GM18502 (cell line): ENCODE data around the gene PCDH1.
"Not testable (repeated sequence)": the region's sequence is repeated elsewhere in the genome, so short reads cannot be mapped to it uniquely, and the experiment has no call there.

ENCODE experiments used
- ATAC-seq: cut with Tn5 transposase; IDR thresholded peaks from one replicate; pipeline ENCODE4 v1.9.1; 2021; ENCODE audit warnings: mild to moderate bottlenecking; ENCODE audit not compliant: unreplicated experiment, poor library complexity

The PCDH1 gene

GRCh38 chr5:141878186-141878710, at the start of gene PCDH1:
Gene PCDH1, minus strand, starts transcription at chr5:141878410. Its CDS starts 148 bp downstream, at chr5:141878262.
- no peak for ATAC-seq

GRCh38 chr5:141926434-141926833, 48.2 kb upstream of the PCDH1 start:
- ATAC-seq = no peak

DNA sequence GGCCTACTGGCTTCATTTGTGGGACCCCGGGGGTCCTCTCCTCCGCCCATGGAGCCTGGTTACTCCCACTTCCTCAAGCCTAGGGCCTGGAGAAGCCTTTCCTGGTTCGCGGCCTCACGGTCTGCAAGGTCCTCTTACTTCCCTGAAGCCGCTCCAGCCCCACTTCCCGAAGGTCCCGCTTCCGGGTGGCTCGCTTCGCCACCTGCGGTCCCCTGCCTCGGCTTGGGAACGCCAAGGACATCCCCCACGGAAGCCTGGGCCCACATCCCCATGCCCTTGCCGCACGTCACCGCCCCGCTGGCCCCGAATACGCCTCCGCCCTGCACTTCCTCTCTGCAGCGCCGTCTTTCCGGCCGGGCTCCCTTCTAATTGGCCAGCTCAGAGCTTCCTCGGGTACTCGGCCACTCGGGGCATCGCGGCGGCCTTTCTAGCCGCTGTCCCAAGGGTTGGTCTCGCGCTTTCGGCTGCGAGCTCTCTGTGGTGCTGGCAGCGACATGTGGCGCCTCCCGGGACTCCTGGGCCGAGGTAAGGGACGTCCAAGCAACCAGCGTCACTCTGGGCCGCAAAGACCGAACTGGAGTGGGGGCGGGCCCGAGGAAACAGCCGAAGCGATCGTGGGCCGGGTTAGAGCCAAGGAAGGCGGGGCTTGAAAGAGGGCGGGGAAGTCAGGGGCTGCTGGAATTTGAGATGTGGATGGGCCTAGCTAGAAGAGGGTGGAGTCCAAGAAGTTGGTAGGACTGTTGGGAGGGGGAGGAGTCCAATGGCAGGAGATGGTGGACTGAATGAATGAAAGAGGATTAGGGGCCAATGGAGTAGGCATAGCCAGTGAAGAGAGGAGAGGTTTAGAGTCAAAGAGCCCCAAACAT, 45.5 kb upstream of the PCDH1 start, which contains the start of gene DELE1:
Gene DELE1, plus strand, starts transcription at position 424 of the 866 bp plus-strand sequence. Its CDS starts 71 bp downstream, at position 495.
- peak; percentile 98 for ATAC-seq

DNA sequence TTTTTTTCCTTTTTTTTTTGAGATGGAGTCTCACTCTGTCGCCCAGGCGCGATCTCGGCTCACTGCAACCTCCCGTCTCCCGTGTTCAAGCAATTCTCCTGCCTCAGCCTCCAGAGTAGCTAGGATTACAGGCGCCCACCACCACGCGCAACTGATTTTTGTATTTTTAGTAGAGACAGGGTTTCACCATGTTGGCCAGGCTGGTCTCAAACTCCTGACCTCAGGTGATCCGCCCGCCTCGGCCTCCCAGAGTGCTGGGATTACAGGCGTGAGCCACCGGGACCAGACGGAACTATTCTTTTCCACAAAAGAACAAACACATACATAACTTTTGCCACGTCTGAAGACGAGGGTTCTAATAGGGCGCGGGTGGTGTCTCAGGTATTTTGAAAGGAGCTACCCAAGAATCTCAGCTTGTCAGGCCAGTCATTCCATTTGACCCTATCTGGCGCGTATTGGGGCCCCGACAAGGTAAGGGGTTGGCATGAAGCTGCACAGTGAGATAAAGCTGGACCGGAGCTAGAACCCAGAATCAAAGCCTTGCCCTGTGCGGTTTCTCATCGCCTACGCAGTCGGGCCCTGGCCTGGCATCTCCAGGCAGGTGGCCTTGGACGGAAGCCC, 44.7 kb upstream of the PCDH1 start:
- not testable (repeated sequence) for ATAC-seq

DNA sequence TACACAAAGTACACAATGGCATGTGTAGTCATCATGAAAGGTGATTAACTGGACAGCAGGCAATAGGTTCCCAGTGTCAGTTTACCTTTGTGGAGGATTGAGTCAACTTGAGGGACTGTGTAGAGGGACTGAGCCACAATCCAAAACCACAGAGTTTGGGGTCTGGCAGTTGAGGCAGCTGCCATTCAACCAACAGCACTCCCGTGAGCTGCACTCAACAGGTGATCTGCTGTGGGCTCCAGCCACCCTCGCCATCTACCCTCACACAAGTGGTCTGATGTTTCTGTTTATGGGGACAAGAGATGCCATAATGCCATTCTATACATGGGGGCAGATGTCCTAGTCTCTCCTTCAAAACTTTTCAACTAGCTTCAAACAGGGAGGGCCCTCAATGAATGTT, 42.6 kb upstream of the PCDH1 start:
- no peak for ATAC-seq

DNA sequence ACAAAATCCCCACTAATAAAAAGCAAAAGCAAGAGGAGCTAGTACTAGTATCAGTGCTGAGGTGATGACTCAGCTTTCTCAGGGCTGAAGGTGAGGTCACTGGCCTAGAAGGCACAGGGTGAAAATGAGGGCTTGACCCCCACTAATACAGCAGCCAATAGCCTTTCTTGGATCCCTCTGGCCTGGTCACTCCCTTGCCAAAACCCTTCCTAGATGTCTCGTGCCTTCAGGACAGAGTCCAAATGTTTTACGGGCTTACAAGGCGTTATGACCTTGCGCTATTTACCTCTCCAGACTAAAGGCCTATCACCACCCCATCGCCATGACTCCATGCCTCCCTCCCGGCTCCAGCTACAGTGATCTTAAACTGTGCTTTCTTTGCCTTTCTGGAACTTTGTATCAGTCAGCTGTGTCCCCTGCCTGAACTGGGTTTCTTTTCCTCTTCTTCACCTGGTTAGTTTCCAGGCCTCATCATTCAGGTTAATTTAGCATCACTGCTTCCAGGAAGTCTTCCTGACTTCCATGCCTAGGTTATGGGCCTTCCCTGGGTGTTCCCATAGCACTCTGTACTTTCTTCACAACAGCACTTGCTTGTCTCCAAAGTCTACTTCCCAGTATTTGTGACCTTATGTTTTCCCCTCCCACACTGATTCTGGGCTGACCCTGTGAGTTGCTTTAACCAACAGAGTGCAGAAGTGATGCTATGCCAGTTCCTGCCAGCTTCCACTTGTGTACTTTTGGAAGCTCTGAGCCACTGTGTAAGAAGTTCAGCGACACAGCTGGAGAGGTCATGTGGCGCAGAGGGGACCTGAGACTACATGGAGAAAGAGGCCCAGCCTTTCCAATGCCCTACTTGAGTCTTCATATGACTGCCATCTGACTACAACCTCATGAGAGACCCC, 41.3 kb upstream of the PCDH1 start:
- ATAC-seq = no peak

GRCh38 chr5:141917760-141918159, 39.5 kb upstream of the PCDH1 start:
- no peak for ATAC-seq

DNA sequence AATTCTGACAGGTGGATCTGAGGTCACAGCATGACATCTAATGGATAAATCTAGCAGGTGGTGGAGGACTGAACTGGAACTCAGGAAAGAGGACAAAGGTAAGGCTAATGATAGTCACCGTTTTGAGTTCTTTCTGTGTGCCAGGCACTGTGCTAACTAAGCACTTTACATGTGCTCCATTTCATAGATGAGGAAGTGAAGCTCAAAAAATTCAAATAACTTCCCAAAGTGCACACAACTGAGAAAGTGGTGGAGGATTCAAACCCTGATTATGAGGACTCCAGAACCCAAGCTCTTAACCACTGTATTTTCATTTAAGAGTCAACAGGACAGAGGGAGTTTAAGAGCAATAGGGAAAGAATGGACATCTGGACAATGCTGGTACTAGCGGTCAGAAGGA, 38.3 kb upstream of the PCDH1 start:
- ATAC-seq = peak; percentile 42

DNA sequence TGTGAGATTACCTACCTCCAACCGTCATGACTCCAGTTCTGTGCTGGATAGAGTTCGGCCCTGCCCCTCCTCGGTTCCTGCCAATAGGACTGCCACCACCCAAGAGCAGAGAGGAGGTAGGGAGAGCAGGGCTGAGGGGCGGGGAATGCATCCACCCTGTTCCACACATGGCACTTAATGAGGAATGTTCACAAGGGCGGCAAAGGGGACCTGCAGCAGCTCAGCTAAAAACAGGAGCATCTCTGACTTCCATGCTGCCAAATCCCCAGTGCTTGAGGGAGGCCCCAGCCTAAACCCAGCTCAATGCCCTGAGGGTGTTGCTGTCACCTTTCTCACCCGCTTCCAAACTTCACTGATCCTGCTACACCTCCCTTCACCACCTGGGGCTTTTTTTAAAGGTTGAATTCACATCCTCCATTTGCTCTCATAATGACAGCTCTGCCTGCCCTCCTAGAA, 37.7 kb upstream of the PCDH1 start:
- ATAC-seq = peak; percentile 37

GRCh38 chr5:141914797-141915196, 36.6 kb upstream of the PCDH1 start:
- no peak for ATAC-seq

GRCh38 chr5:141914199-141914743, 36.1 kb upstream of the PCDH1 start:
- no peak for ATAC-seq

- ATAC-seq = no peak
Measured at GRCh38 chr5:141913560-141914198, 35.5 kb upstream of the PCDH1 start.

DNA sequence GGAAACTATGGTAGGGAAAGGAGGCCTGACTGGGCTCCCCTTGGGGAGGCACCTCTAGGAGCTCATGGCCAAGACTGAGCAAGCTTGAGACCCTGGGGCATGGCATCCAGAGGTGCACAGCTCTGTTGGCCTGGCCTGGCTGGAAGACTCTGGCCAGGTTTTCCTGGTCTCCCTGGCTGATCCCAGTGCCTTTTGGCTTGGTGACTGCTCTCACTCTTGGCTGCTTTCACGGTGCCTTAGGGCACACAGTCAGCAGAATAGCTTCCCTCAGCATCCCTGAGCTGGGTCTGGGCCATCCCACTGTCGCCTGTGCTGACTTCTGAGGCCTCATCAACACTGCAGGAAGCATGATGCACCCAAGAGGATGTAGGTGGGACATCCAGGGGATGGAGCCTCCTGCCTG, 32.1 kb upstream of the PCDH1 start:
- ATAC-seq = no peak

GRCh38 chr5:141909212-141909611, 31.0 kb upstream of the PCDH1 start:
- ATAC-seq = no peak

- no peak for ATAC-seq
Measured at GRCh38 chr5:141908796-141909195, 30.6 kb upstream of the PCDH1 start.

GRCh38 chr5:141906972-141907371, 28.8 kb upstream of the PCDH1 start:
- ATAC-seq = no peak

DNA sequence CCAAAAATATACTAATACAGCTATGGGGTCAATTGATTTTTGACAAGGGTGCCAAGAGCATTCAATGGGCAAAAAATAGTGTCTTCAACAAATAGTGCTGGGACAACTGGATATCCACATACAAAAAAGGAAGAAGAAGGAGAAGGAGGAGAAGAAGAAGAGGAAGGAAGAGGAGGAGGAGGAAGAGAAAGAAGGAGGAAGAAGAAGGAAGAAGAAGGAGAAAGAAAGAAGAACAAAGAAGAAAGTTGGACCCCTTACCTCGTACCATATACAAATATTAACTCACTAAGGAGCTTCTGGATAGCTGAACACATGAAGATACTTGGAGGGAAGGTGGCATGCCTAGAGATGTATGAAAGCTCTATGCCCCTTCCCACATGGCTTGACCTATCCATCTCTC, 28.3 kb upstream of the PCDH1 start:
- ATAC-seq = no peak

- no peak for ATAC-seq
Measured at GRCh38 chr5:141904551-141904950, 26.3 kb upstream of the PCDH1 start.

- no peak for ATAC-seq
Measured at GRCh38 chr5:141903261-141903660, 25.1 kb upstream of the PCDH1 start.
